GM19099 (cell line): ENCODE data around the gene CHST13.

Experiments
- POLR2A ChIP-seq: IDR thresholded peaks from 3 replicates; pipeline ENCODE4 v1.6.1; 2011; ENCODE audit warnings: low read depth; ENCODE audit not compliant: insufficient read length; ENCODE audit errors: extremely low read depth

The CHST13 gene

DNA sequence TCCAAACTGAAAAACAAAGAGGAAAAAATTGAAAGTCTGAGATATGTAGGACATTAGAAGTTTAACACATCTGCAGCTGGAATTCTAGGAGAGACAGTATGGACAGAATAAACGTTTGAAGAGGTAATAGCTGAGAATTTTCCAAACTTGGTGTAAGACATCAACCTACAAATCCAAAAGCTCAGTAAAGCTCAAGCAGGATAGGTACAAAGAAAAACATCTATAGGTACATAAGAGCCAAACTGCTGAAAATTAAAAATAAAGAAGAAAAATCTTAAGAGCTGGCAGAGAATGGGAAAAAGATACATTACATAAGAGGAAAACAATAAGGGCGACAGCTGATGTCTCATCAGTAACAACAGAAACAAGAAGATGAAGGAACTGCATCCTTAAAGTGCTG is 57.6 kb downstream of the CHST13 start:
- TF ChIP-seq POLR2A, result no peak

DNA sequence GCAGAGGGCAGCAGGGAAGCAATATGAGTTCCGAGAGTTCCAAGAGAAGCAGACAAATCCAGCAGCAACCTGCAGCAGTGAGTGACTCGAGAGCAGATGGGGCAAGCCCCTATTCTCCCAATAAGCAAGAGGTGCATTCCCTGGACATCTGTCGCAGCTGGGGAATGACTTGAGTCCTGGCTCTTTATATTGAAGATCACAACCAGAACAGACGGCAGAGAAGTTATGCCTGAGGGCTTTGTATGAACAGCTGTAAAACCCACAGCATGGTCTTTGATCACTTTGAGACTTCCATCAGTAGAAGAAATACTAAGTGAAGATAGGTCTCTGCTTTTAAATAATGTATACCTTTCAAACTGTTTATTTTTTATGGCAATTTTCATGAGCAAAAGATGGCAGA is 58.4 kb downstream of the CHST13 start:
- TF ChIP-seq POLR2A, result no peak
